Vagina (tissue), 2 donors: ENCODE results near the gene SSH3. TPM values are rescaled to one million over a fixed set of nuclear protein-coding genes. Genes with fewer than 3 reads are reported as not detected.

Experiments
- DNase-seq, 2 donors: peaks; one replicate each; pipeline ENCODE4 v3.0.0-alpha.2; 2017; ENCODE audit errors: extremely low spot score in 2 of 2
- H3K27ac ChIP-seq: fragments of 200-600 bp; sonication (generic); one replicate; pipeline ENCODE4 v1.5.1; 2019
- H3K27me3 ChIP-seq: fragments of 200-600 bp; sonication (generic); one replicate; pipeline ENCODE4 v1.5.1; 2019
- H3K36me3 ChIP-seq, 2 donors: fragments of 200-600 bp; sonication (generic); one replicate each; pipeline ENCODE4 v1.5.1; 2017 to 2019
- H3K4me1 ChIP-seq: fragments of 200-600 bp; sonication (generic); one replicate; pipeline ENCODE4 v1.5.1; 2019
- H3K4me3 ChIP-seq, 2 donors: fragments of 200-600 bp; sonication (generic); 1 replicate in 1 of 2; 2 replicates in 1 of 2; pipeline ENCODE4 v1.5.1; 2016 to 2019
- H3K9me3 ChIP-seq: fragments of 200-600 bp; sonication (generic); one replicate; pipeline ENCODE4 v1.5.1; 2019
- POLR2A ChIP-seq, 2 donors: fragments of 450-650 bp; IDR thresholded peaks; one replicate each; pipeline ENCODE4 v1.6.1; 2017; ENCODE audit warnings: antibody characterized with exemption in 2 of 2, mild to moderate bottlenecking in 2 of 2, moderate library complexity in 2 of 2
- POLR2AphosphoS5 ChIP-seq, 2 donors: sonication (generic); formaldehyde crosslinking; IDR thresholded peaks; one replicate each; pipeline ENCODE4 v1.9.0; 2017; ENCODE audit warnings: antibody characterized with exemption in 2 of 2, mild to moderate bottlenecking in 2 of 2, low read depth in 1 of 2; ENCODE audit not compliant: insufficient read depth in 1 of 2
- intact Hi-C: fragments of 100-400 bp; cut with DNase I; formaldehyde crosslinking; loops from one replicate; pipeline ENCODE4 v1.15.1; 2023
- total RNA-seq: library from RNA; depleted of rRNA; stranded (reverse); fragments of >200 nt; gene quantifications from one replicate; pipeline ENCODE4 v1.2.3, GENCODE V29; 2016
- TF ChIP-seq, protein P1 (sequence below), 3 experiments: fragments of 450-650 bp in 2 of 3; fragments of 200-600 bp in 1 of 3; sonication (generic) in 1 of 3; IDR thresholded peaks; one replicate each; pipeline ENCODE4 v1.5.1; 2017 to 2019; ENCODE audit warnings: antibody characterized with exemption in 3 of 3, mild to moderate bottlenecking in 2 of 3, moderate library complexity in 2 of 3

SSH3 gene
- total RNA-seq, 1 donor from 2014 or later, result 98.0 TPM

DNA sequence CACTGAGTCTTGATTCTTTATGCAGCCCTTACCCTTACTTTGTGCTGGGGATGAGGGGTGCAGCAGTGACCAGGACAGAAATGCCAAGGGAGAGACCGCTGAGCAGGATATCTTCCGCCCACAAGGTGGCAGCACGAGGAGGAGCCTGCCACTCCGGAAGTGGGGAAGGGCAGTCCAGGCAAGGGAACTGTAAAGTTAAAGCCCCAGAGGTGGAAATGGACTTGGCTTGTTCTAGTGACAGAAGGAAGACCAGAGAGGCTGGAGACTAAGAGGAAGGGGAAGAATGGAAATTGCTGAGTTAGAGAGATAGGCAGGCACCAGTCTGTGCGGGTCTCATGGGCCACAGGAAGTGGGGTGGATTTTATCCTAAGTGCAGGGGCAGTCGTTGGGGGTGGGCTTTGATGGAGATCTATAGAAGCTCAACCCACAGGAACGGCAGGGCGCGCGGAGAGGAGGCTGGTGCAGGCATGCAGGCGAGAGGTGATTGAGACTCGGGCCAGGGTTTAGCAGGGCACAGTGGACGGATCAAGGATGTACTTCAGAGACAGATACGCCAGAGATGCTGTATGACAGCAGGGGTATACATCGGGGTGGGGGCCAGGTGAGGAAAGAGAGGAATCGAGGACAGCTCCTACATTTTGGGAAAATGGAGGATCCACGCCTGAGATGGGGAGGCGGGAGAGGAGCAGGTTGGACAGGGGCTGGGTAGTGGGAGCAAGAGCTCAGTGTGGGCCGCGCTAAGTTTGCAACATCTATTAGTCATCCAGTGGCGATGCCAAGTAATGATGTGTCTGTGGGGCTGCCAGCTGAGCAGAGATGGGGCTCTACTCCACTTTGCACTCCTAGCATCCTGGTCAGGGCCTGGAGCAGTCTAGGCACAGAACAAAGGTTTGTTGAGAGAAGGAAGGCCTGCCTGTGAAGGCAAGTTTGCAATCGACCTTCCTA, 40.3 kb upstream of the SSH3 start:
- no peak for DNase-seq
- H3K36me3 ChIP-seq, result peaks cover 0 to 1% of the 10 kb centered on the region in 2 donors
- TF ChIP-seq, protein P1, sequence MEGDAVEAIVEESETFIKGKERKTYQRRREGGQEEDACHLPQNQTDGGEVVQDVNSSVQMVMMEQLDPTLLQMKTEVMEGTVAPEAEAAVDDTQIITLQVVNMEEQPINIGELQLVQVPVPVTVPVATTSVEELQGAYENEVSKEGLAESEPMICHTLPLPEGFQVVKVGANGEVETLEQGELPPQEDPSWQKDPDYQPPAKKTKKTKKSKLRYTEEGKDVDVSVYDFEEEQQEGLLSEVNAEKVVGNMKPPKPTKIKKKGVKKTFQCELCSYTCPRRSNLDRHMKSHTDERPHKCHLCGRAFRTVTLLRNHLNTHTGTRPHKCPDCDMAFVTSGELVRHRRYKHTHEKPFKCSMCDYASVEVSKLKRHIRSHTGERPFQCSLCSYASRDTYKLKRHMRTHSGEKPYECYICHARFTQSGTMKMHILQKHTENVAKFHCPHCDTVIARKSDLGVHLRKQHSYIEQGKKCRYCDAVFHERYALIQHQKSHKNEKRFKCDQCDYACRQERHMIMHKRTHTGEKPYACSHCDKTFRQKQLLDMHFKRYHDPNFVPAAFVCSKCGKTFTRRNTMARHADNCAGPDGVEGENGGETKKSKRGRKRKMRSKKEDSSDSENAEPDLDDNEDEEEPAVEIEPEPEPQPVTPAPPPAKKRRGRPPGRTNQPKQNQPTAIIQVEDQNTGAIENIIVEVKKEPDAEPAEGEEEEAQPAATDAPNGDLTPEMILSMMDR (IDR thresholded peaks at IDR 0.05), result peak; percentile 57 to 86 (median 71)
- TF ChIP-seq POLR2AphosphoS5 (IDR thresholded peaks at IDR 0.05; ENCODE audit: insufficient read depth in 1 of 2, low read depth in 1 of 2) (peak; percentile 21 to 56), POLR2A (IDR thresholded peaks at IDR 0.05) (no peak)
- no peak overlapping the region for H3K4me3 ChIP-seq
- no peaks in the 10 kb centered on the region for H3K27me3 ChIP-seq
- no peaks in the 10 kb centered on the region for H3K9me3 ChIP-seq
- H3K4me1 ChIP-seq, result peaks cover 60% of the 10 kb centered on the region
- intact Hi-C loops, result no loop called here
- H3K27ac ChIP-seq, result peak overlapping the region; percentile 49

GRCh38 chr11:67264260-67264659, 39.1 kb upstream of the SSH3 start:
- no peak for DNase-seq
- Histone ChIP-seq H3K4me3 (no peak overlapping the region), H3K9me3 (no peaks in the 10 kb centered on the region), H3K27me3 (no peaks in the 10 kb centered on the region), H3K36me3 (peaks cover 0 to 11% of the 10 kb centered on the region in 2 donors), H3K27ac (peak overlapping the region; percentile 37), H3K4me1 (peaks cover 72% of the 10 kb centered on the region)
- TF ChIP-seq, protein P1 (IDR thresholded peaks at IDR 0.05), result no peak
- TF ChIP-seq POLR2AphosphoS5 (IDR thresholded peaks at IDR 0.05; ENCODE audit: insufficient read depth in 1 of 2, low read depth in 1 of 2), result no peak
- TF ChIP-seq POLR2A (IDR thresholded peaks at IDR 0.05), result no peak
- intact Hi-C loops, result no loop called here

- H3K9me3 ChIP-seq, result no peaks in the 10 kb centered on the region
- H3K27ac ChIP-seq, result peak overlapping the region; percentile 91
- H3K4me3 ChIP-seq, result no peak overlapping the region
- no peak for DNase-seq
- TF ChIP-seq POLR2A (IDR thresholded peaks at IDR 0.05) (no peak), POLR2AphosphoS5 (IDR thresholded peaks at IDR 0.05; ENCODE audit: insufficient read depth in 1 of 2, low read depth in 1 of 2) (no peak)
- TF ChIP-seq, protein P1 (IDR thresholded peaks at IDR 0.05), result no peak
- intact Hi-C loops, result no loop called here
- H3K36me3 ChIP-seq, result peaks cover 0 to 11% of the 10 kb centered on the region in 2 donors
- peaks cover 80% of the 10 kb centered on the region for H3K4me1 ChIP-seq
- H3K27me3 ChIP-seq, result no peaks in the 10 kb centered on the region
Observed at GRCh38 chr11:67264877-67265632, 38.3 kb upstream of the SSH3 start.

GRCh38 chr11:67265633-67266448, 37.5 kb upstream of the SSH3 start:
- TF ChIP-seq, protein P1 (IDR thresholded peaks at IDR 0.05), result peak; percentile 62 to 77 (median 73)
- TF ChIP-seq POLR2AphosphoS5 (IDR thresholded peaks at IDR 0.05; ENCODE audit: insufficient read depth in 1 of 2, low read depth in 1 of 2) (peak in 1 of 2 donors; percentile 40), POLR2A (IDR thresholded peaks at IDR 0.05) (no peak)
- H3K4me3 ChIP-seq, result peak overlapping the region in 1 of 2 donors; percentile 21
- no peaks in the 10 kb centered on the region for H3K27me3 ChIP-seq
- H3K36me3 ChIP-seq, result peaks cover 0 to 11% of the 10 kb centered on the region in 2 donors
- intact Hi-C loops, result loop anchor here (1.0 kb wide), 1 partner anchor 51 kb away; no protein-coding TSS in a partner anchor
- no peaks in the 10 kb centered on the region for H3K9me3 ChIP-seq
- H3K27ac ChIP-seq, result peak overlapping the region; percentile 91
- H3K4me1 ChIP-seq, result peaks cover 86% of the 10 kb centered on the region
- DNase-seq, result no peak
